Esophagus squamous epithelium (tissue), 5 donors: Measurements from ENCODE around the gene GH1. TPM values are rescaled to one million over a fixed set of nuclear protein-coding genes. Genes with fewer than 3 reads are reported as not detected.

Source experiments
- DNase-seq: peaks from one replicate; lab custom pipeline; 2025; lab: John Stamatoyannopoulos, UW
- H3K27ac ChIP-seq, 4 donors: fragments of 200-600 bp; sonication (generic); one replicate each; pipeline ENCODE4 v1.5.1; 2016 to 2019; ENCODE audit warnings: mild to moderate bottlenecking in 1 of 4
- H3K27me3 ChIP-seq, 4 donors: fragments of 200-600 bp; sonication (generic); 1 replicate in 3 of 4; 2 replicates in 1 of 4; pipeline versions ENCODE4 v1.5.1 to v1.6.0; 2017 to 2021; ENCODE audit warnings: antibody characterized with exemption in 1 of 4
- H3K36me3 ChIP-seq, 3 donors: fragments of 200-600 bp; sonication (generic); one replicate each; pipeline ENCODE4 v1.5.1; 2016 to 2019
- H3K4me1 ChIP-seq, 3 donors: fragments of 200-600 bp; sonication (generic); one replicate each; pipeline ENCODE4 v1.5.1; 2017 to 2019
- H3K4me3 ChIP-seq, 4 donors: fragments of 200-600 bp; sonication (generic); 1 replicate in 3 of 4; 2 replicates in 1 of 4; pipeline ENCODE4 v1.5.1; 2016 to 2019; ENCODE audit warnings: mild to moderate bottlenecking in 2 of 4, moderate library complexity in 1 of 4
- H3K9me3 ChIP-seq, 3 donors: fragments of 200-600 bp; sonication (generic); one replicate each; pipeline ENCODE4 v1.5.1; 2016 to 2019
- CTCF ChIP-seq, 6 experiments: fragments of 450-650 bp in 4 of 6; fragments of 200-600 bp in 2 of 6; sonication (generic) in 2 of 6; IDR thresholded peaks; one replicate each; pipeline ENCODE4 v1.5.1; 2016 to 2019; ENCODE audit warnings: antibody characterized with exemption in 6 of 6, mild to moderate bottlenecking in 4 of 6, moderate library complexity in 4 of 6
- POLR2A ChIP-seq, 4 donors: fragments of 450-650 bp; IDR thresholded peaks; one replicate each; pipeline ENCODE4 v1.6.1; 2017; ENCODE audit warnings: antibody characterized with exemption in 4 of 4, mild to moderate bottlenecking in 4 of 4, moderate library complexity in 3 of 4
- WGBS, 2 donors: methylation state at CpG; one replicate each; pipeline ENCODE4 v1.1.5; 2018; 5-methylcytosine and 5-hydroxymethylcytosine counted together
- intact Hi-C: fragments of 100-400 bp; cut with DNase I; formaldehyde crosslinking; loops from one replicate; pipeline ENCODE4 v1.15.0; 2022
- total RNA-seq, 4 donors: library from RNA; depleted of rRNA; stranded (reverse); fragments of >200 nt; gene quantifications; one replicate each; pipeline ENCODE4 v1.1.0, GENCODE V29; 2016
- donor health status: DM: yes; HTN: yes; CAD: no.

GH1 gene
- total RNA-seq, 4 donors from 2014 or later: not detected

- no peaks in the 10 kb centered on the region for H3K9me3 ChIP-seq
- 81% methylated on average over 6 to 12 of the region's 24 CpGs for WGBS, 2 donors
- H3K36me3 ChIP-seq: no peaks in the 10 kb centered on the region
- no peak overlapping the region for H3K27ac ChIP-seq
- peaks cover 0 to 21% (median 0%) of the 10 kb centered on the region in 4 donors for H3K27me3 ChIP-seq
- TF ChIP-seq POLR2A (IDR thresholded peaks at IDR 0.05) (no peak), CTCF (IDR thresholded peaks at IDR 0.05) (no peak)
- intact Hi-C loops: no loop called here
- H3K4me3 ChIP-seq: no peak overlapping the region
- DNase-seq: no peak
- peaks cover 0 to 11% (median 0%) of the 10 kb centered on the region in 3 donors for H3K4me1 ChIP-seq
Observed at GRCh38 chr17:63944736-63945499, 26.3 kb upstream of the GH1 start.

GRCh38 chr17:63943745-63944144 lies 25.1 kb upstream of the GH1 start:
- intact Hi-C loops: no loop called here

GRCh38 chr17:63942309-63942985 lies 23.8 kb upstream of the GH1 start:
- H3K9me3 ChIP-seq: no peaks in the 10 kb centered on the region
- H3K4me3 ChIP-seq: no peak overlapping the region
- no peak overlapping the region for H3K27ac ChIP-seq
- H3K4me1 ChIP-seq: peaks cover 0 to 11% (median 0%) of the 10 kb centered on the region in 3 donors
- no peak for TF ChIP-seq CTCF (IDR thresholded peaks at IDR 0.05)
- no peak for TF ChIP-seq POLR2A (IDR thresholded peaks at IDR 0.05)
- no peak for DNase-seq
- whole genome bisulfite sequencing, 2 donors: 84 to 85% methylated on average over 13 to 15 of the region's 21 CpGs
- H3K27me3 ChIP-seq: peaks cover 0 to 5% (median 0%) of the 10 kb centered on the region in 4 donors
- intact Hi-C loops: no loop called here
- H3K36me3 ChIP-seq: no peaks in the 10 kb centered on the region

More at GRCh38 chr17:63943745-63944144, 25.1 kb upstream of the GH1 start:
- TF ChIP-seq CTCF (IDR thresholded peaks at IDR 0.05) (peak in 1 of 6 experiments; percentile 11), POLR2A (IDR thresholded peaks at IDR 0.05) (no peak)
- DNase-seq: no peak
- Histone ChIP-seq H3K9me3 (no peaks in the 10 kb centered on the region), H3K36me3 (no peaks in the 10 kb centered on the region), H3K27me3 (peaks cover 0 to 11% (median 0%) of the 10 kb centered on the region in 4 donors), H3K4me1 (peaks cover 0 to 11% (median 0%) of the 10 kb centered on the region in 3 donors), H3K27ac (no peak overlapping the region), H3K4me3 (no peak overlapping the region)
- WGBS, 2 donors: 84 to 88% methylated on average over 7 to 8 of the region's 9 CpGs

- no peaks in the 10 kb centered on the region for H3K9me3 ChIP-seq
- intact Hi-C loops: no loop called here
- no peaks in the 10 kb centered on the region for H3K27me3 ChIP-seq
- no peaks in the 10 kb centered on the region for H3K36me3 ChIP-seq
- H3K27ac ChIP-seq: no peak overlapping the region
- TF ChIP-seq CTCF (IDR thresholded peaks at IDR 0.05): no peak
- no peak for TF ChIP-seq POLR2A (IDR thresholded peaks at IDR 0.05)
- no peak overlapping the region for H3K4me3 ChIP-seq
- 91 to 94% methylated on average over 21 to 23 of the region's 23 CpGs for WGBS, 2 donors
- DNase-seq: no peak
- peaks cover 0 to 8% (median 0%) of the 10 kb centered on the region in 3 donors for H3K4me1 ChIP-seq
Observed at GRCh38 chr17:63941751-63942150, 23.1 kb upstream of the GH1 start.

GRCh38 chr17:63941162-63941561 lies 22.5 kb upstream of the GH1 start:
- DNase-seq: no peak
- 76 to 86% methylated on average over 4 to 10 of the region's 12 CpGs for WGBS, 2 donors
- H3K4me3 ChIP-seq: no peak overlapping the region
- H3K27me3 ChIP-seq: no peaks in the 10 kb centered on the region
- intact Hi-C loops: no loop called here
- no peak overlapping the region for H3K27ac ChIP-seq
- TF ChIP-seq CTCF (IDR thresholded peaks at IDR 0.05): no peak
- no peak for TF ChIP-seq POLR2A (IDR thresholded peaks at IDR 0.05)
- no peaks in the 10 kb centered on the region for H3K9me3 ChIP-seq
- H3K36me3 ChIP-seq: no peaks in the 10 kb centered on the region
- H3K4me1 ChIP-seq: peaks cover 0 to 3% (median 0%) of the 10 kb centered on the region in 3 donors
